Stimulated activated CD4-positive, alpha-beta T cell treated with anti-CD3 and anti-CD28 coated beads, Interleukin-12 subunit alpha, Interleukin-12 subunit beta, amount 100 ng/mL, for 4 hours (primary cell): ENCODE measurements around the gene KLK12.
"Not testable (repeated sequence)": the region's sequence is repeated elsewhere in the genome, so short reads cannot be mapped to it uniquely, and the experiment has no call there.

ENCODE experiments used
- DNase-seq: peaks from one replicate; pipeline ENCODE4 v3.0.0-alpha.2; 2020

The KLK12 gene

GRCh38 chr19:51012661-51013190 is 22.1 kb downstream of the KLK12 start:
- no peak for DNase-seq

GRCh38 chr19:51010066-51010795 is 24.6 kb downstream of the KLK12 start:
- DNase-seq = no peak

- no peak for DNase-seq
Observed at GRCh38 chr19:51009061-51009891, 25.5 kb downstream of the KLK12 start.

GRCh38 chr19:51007488-51007887 is 27.3 kb downstream of the KLK12 start:
- DNase-seq = no peak

GRCh38 chr19:51006406-51006805 is 28.4 kb downstream of the KLK12 start:
- no peak for DNase-seq

GRCh38 chr19:51005248-51005647 is 29.6 kb downstream of the KLK12 start:
- no peak for DNase-seq

- no peak for DNase-seq
Observed at GRCh38 chr19:51003316-51003715, 31.5 kb downstream of the KLK12 start.

GRCh38 chr19:51002542-51003311 is 32.1 kb downstream of the KLK12 start:
- DNase-seq = no peak

GRCh38 chr19:51002089-51002532 is 32.7 kb downstream of the KLK12 start:
- no peak for DNase-seq

GRCh38 chr19:51001515-51001914 is 33.3 kb downstream of the KLK12 start, which contains the start of gene KLK8:
KLK8 (minus strand) TSS chr19:51001604; CDS start chr19:51001167, 437 bp downstream.
- no peak for DNase-seq

- no peak for DNase-seq
Observed at GRCh38 chr19:51000981-51001380, 33.8 kb downstream of the KLK12 start.

GRCh38 chr19:51000426-51000825 is 34.4 kb downstream of the KLK12 start:
- no peak for DNase-seq

GRCh38 chr19:50998686-50999085 is 36.1 kb downstream of the KLK12 start:
- no peak for DNase-seq

- DNase-seq = no peak
Observed at GRCh38 chr19:50998061-50998460, 36.7 kb downstream of the KLK12 start.

- DNase-seq = no peak
Observed at GRCh38 chr19:50994129-50994528, 40.7 kb downstream of the KLK12 start.

GRCh38 chr19:50992666-50993035 is 42.2 kb downstream of the KLK12 start:
- no peak for DNase-seq

- not testable (repeated sequence) for DNase-seq
Observed at GRCh38 chr19:50984416-50984815, 50.4 kb downstream of the KLK12 start.

GRCh38 chr19:50983625-50984292 is 51.0 kb downstream of the KLK12 start, which contains the start of gene KLK7:
KLK7 (minus strand) TSS chr19:50983917; CDS start chr19:50982399, 1,518 bp downstream.
- no peak for DNase-seq

- DNase-seq = no peak
Observed at GRCh38 chr19:50982186-50982585, 52.6 kb downstream of the KLK12 start.

GRCh38 chr19:50981587-50982146 is 53.1 kb downstream of the KLK12 start:
- no peak for DNase-seq

GRCh38 chr19:50980208-50980607 is 54.6 kb downstream of the KLK12 start:
- DNase-seq = no peak

- DNase-seq = no peak
Observed at GRCh38 chr19:50979758-50980157, 55.0 kb downstream of the KLK12 start.
